ENCODE results near the gene TMX4. TPM values are rescaled to one million over a fixed set of nuclear protein-coding genes. Genes with fewer than 3 reads are reported as not detected.

Gene TMX4
- total RNA-seq, 1 experiment from 2014 or later: 11.7 TPM

DNA sequence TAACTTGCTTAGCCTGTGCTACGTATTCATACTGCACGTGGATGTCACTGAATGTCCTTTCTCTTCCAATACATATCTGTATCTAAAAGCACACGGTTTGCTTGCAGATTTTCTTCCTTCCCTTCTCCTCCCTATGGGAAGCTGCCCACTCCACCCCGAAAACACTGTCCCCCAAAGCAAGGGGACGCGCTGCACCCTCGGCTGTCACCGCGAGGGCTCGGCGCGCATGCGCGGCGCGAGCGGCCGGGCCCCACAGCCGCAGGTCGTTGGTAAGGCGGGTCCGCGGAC, 659 bp downstream of the TMX4 start:
- no peak overlapping the region for H3K14ac ChIP-seq (ENCODE audit: insufficient read depth, low read length)
- no peak overlapping the region for H3K18ac ChIP-seq (ENCODE audit: insufficient read length, low read depth, low read length)
- H3K9me3 ChIP-seq (ENCODE audit: control insufficient read depth, low read depth, low read length): no peaks in the 10 kb centered on the region
- H2BK120ac ChIP-seq (ENCODE audit: low read depth, low read length, poor library complexity, severe bottlenecking): no peak overlapping the region
- H2BK20ac ChIP-seq (ENCODE audit: low read depth, low read length, poor library complexity, severe bottlenecking): no peak overlapping the region
- H2BK15ac ChIP-seq (ENCODE audit: low read depth, low read length): no peak overlapping the region
- no peak overlapping the region for H3T11ph ChIP-seq (ENCODE audit: low read length)
- H4K20me1 ChIP-seq (ENCODE audit: control insufficient read depth, insufficient read depth, insufficient read length): no peaks in the 10 kb centered on the region
- Mint-ChIP-seq H3K4me1 (peaks cover 0 to 10% of the 10 kb centered on the region in 2 experiments), H3K4me3 (peak overlapping the region; percentile 76 to 89), H3K27me3 (ENCODE audit: low read depth) (no peaks in the 10 kb centered on the region; the same call in 1 of the 2 replicates), H3K9me3 (no peaks in the 10 kb centered on the region; a peak in 1 of 5 replicates), H3K36me3 (ENCODE audit: insufficient read depth in 1 of 3, low read depth in 3 of 3) (no peaks in the 10 kb centered on the region), H3K27ac (no peak overlapping the region)
- no peaks in the 10 kb centered on the region for H3K79me1 ChIP-seq (ENCODE audit: insufficient read depth, low read depth, low read length, poor library complexity, severe bottlenecking)
- no peak overlapping the region for H3K23ac ChIP-seq (ENCODE audit: insufficient read length, low read depth, low read length)
- H2BK5ac ChIP-seq (ENCODE audit: insufficient read length, low read length): no peak overlapping the region
- H3K27me3 ChIP-seq (ENCODE audit: insufficient read depth, low read length): no peaks in the 10 kb centered on the region
- no peak overlapping the region for H3K4ac ChIP-seq (ENCODE audit: low read depth, low read length)
- H2AK5ac ChIP-seq (ENCODE audit: insufficient read length, low read length): no peak overlapping the region
- peak overlapping the region; percentile 52 for H3K9ac ChIP-seq (ENCODE audit: extremely low read depth, insufficient read length, low read length)
- no peak overlapping the region for H3K27ac ChIP-seq (ENCODE audit: insufficient read length, low read depth, low read length)
- no peaks in the 10 kb centered on the region for H3K4me1 ChIP-seq (ENCODE audit: insufficient read depth, low read length)
- DNase-seq: no peak
- H4K5ac ChIP-seq (ENCODE audit: insufficient read length, low read depth, low read length): no peak overlapping the region
- WGBS (ENCODE audit: extremely low coverage, insufficient read length, low lambda C conversion rate): no CpG with 5 or more reads among the region's 23 CpGs
- TF ChIP-seq, protein P1, sequence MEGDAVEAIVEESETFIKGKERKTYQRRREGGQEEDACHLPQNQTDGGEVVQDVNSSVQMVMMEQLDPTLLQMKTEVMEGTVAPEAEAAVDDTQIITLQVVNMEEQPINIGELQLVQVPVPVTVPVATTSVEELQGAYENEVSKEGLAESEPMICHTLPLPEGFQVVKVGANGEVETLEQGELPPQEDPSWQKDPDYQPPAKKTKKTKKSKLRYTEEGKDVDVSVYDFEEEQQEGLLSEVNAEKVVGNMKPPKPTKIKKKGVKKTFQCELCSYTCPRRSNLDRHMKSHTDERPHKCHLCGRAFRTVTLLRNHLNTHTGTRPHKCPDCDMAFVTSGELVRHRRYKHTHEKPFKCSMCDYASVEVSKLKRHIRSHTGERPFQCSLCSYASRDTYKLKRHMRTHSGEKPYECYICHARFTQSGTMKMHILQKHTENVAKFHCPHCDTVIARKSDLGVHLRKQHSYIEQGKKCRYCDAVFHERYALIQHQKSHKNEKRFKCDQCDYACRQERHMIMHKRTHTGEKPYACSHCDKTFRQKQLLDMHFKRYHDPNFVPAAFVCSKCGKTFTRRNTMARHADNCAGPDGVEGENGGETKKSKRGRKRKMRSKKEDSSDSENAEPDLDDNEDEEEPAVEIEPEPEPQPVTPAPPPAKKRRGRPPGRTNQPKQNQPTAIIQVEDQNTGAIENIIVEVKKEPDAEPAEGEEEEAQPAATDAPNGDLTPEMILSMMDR (conservative IDR thresholded peaks at IDR 0.05): no peak
- H3K79me2 ChIP-seq (ENCODE audit: insufficient read depth, low read length): no peaks in the 10 kb centered on the region
- no peak overlapping the region for H4K8ac ChIP-seq (replicated peaks; ENCODE audit: insufficient read length, low read depth, low read length)
- peaks cover 3% of the 10 kb centered on the region for H3K23me2 ChIP-seq (ENCODE audit: insufficient read length, low read depth, low read length, poor library complexity, severe bottlenecking)
- no peak overlapping the region for H3K56ac ChIP-seq (ENCODE audit: insufficient read length, low read depth, low read length)
- no peak overlapping the region for H2AFZ ChIP-seq (ENCODE audit: low read length)
- peak overlapping the region; percentile 95 for H3K4me2 ChIP-seq (ENCODE audit: insufficient read depth, insufficient read length, low read length)
- no peak overlapping the region for H2BK12ac ChIP-seq (ENCODE audit: insufficient read length, low read depth, low read length)
- no peak overlapping the region for H4K91ac ChIP-seq (ENCODE audit: insufficient read length, low read depth, low read length)
